Liver (tissue), 9 donors: Measurements from ENCODE around the gene POC1A. TPM values are rescaled to one million over a fixed set of nuclear protein-coding genes. Genes with fewer than 3 reads are reported as not detected.

Experiments
- DNase-seq: peaks from one replicate; pipeline ENCODE4 v3.0.0-alpha.2; 2017; ENCODE audit warnings: low spot score
- H3K27ac ChIP-seq, 2 donors: one replicate each; pipeline ENCODE4 v1.7.0; 2013; ENCODE audit warnings: inconsistent platforms in 2 of 2, low read length in 2 of 2, control low read depth in 1 of 2, low read depth in 1 of 2, mild to moderate bottlenecking in 1 of 2
- H3K27me3 ChIP-seq, 4 donors: one replicate each; pipeline versions ENCODE4 v1.6.1 to v1.7.0; 2013; ENCODE audit warnings: low read length in 3 of 4, inconsistent platforms in 1 of 4, mild to moderate bottlenecking in 1 of 4, moderate library complexity in 1 of 4; ENCODE audit not compliant: control insufficient read depth in 4 of 4, insufficient read depth in 4 of 4
- H3K36me3 ChIP-seq, 4 donors: one replicate each; pipeline versions ENCODE4 v1.6.1 to v1.7.0; 2013; ENCODE audit warnings: low read length in 3 of 4, mild to moderate bottlenecking in 3 of 4, low read depth in 1 of 4, moderate library complexity in 1 of 4; ENCODE audit not compliant: control insufficient read depth in 4 of 4, insufficient read depth in 3 of 4
- H3K4me1 ChIP-seq, 4 donors: one replicate each; pipeline versions ENCODE4 v1.6.1 to v1.7.0; 2013; ENCODE audit warnings: low read length in 3 of 4, mild to moderate bottlenecking in 3 of 4, moderate library complexity in 1 of 4; ENCODE audit not compliant: control insufficient read depth in 4 of 4, insufficient read depth in 4 of 4
- H3K4me3 ChIP-seq, 3 donors: one replicate each; pipeline versions ENCODE4 v1.6.1 to v1.7.0; 2013; ENCODE audit warnings: low read length in 3 of 3, control low read depth in 1 of 3, low read depth in 1 of 3, mild to moderate bottlenecking in 1 of 3
- H3K9ac ChIP-seq, 2 donors: one replicate each; pipeline ENCODE4 v1.7.0; 2013; ENCODE audit warnings: low read length in 2 of 2, mild to moderate bottlenecking in 2 of 2, moderate library complexity in 2 of 2, control low read depth in 1 of 2, low read depth in 1 of 2
- H3K9me3 ChIP-seq, 4 donors: one replicate each; pipeline versions ENCODE4 v1.6.1 to v1.7.0; 2013; ENCODE audit warnings: low read length in 3 of 4; ENCODE audit not compliant: control insufficient read depth in 4 of 4
- CTCF ChIP-seq: fragments of 150-350 bp; IDR thresholded peaks from 2 replicates; pipeline ENCODE4 v1.5.1; 2017; ENCODE audit warnings: improper control_type of control experiment, low read depth, low read length; ENCODE audit not compliant: missing input control
- EGR1 ChIP-seq, 2 donors: IDR thresholded peaks; 2 replicates each; pipeline ENCODE4 v1.6.1; 2016 to 2018; ENCODE audit warnings: antibody characterized with exemption in 2 of 2, low read depth in 2 of 2
- FOXA1 ChIP-seq: IDR thresholded peaks from 2 replicates; pipeline ENCODE4 v1.6.1; 2016; ENCODE audit warnings: antibody characterized with exemption
- GABPA ChIP-seq, 2 donors: IDR thresholded peaks in 1 of 2; conservative IDR thresholded peaks in 1 of 2; 2 replicates each; pipeline ENCODE4 v1.6.1; 2016; ENCODE audit warnings: antibody characterized with exemption in 2 of 2, mild to moderate bottlenecking in 1 of 2, moderate library complexity in 1 of 2
- HNF4A ChIP-seq, 2 donors: conservative IDR thresholded peaks; 2 replicates each; pipeline ENCODE4 v1.6.1; 2016; ENCODE audit warnings: antibody characterized with exemption in 2 of 2, mild to moderate bottlenecking in 2 of 2
- HNF4G ChIP-seq: IDR thresholded peaks from 2 replicates; pipeline ENCODE4 v1.6.1; 2016; ENCODE audit warnings: antibody characterized with exemption
- JUND ChIP-seq, 2 donors: IDR thresholded peaks; 2 replicates each; pipeline ENCODE4 v1.6.1; 2016; ENCODE audit warnings: antibody characterized with exemption in 2 of 2
- RAD21 ChIP-seq, 2 donors: IDR thresholded peaks; 2 replicates each; pipeline ENCODE4 v1.6.1; 2016; ENCODE audit warnings: antibody characterized with exemption in 2 of 2, mild to moderate bottlenecking in 2 of 2
- RXRA ChIP-seq, 2 donors: IDR thresholded peaks; 2 replicates each; pipeline ENCODE4 v1.6.1; 2017 to 2018; ENCODE audit warnings: antibody characterized with exemption in 2 of 2, mild to moderate bottlenecking in 1 of 2
- SP1 ChIP-seq: IDR thresholded peaks from 2 replicates; pipeline ENCODE4 v1.6.1; 2018; ENCODE audit warnings: antibody characterized with exemption, mild to moderate bottlenecking
- YY1 ChIP-seq: IDR thresholded peaks from 2 replicates; pipeline ENCODE4 v1.6.1; 2016; ENCODE audit warnings: antibody characterized with exemption, mild to moderate bottlenecking
- ZBTB33 ChIP-seq: IDR thresholded peaks from 2 replicates; pipeline ENCODE4 v1.6.1; 2016; ENCODE audit warnings: antibody characterized with exemption
- WGBS: extraction: QIAGEN DNeasy Blood & Tissue Kit; methylation state at CpG from one replicate; pipeline ENCODE4 v1.1.7; 2013; 5-methylcytosine and 5-hydroxymethylcytosine counted together
- polyA plus RNA-seq, 2 donors: library from polyadenylated mRNA; stranded (reverse) in 1 of 2; unstranded in 1 of 2; fragments of 200-250 nt in 1 of 2; fragments of >200 nt in 1 of 2; fragmentation: Nextera tagmentation in 1 of 2; extraction: Ambion mirVana in 1 of 2; gene quantifications; one replicate each; pipeline versions ENCODE4 v1.2.1 to v1.2.3, GENCODE V29; 2013 to 2015
- total RNA-seq, 2 donors: library from RNA; depleted of rRNA; stranded (reverse); fragments of >200 nt; gene quantifications; one replicate each; pipeline ENCODE4 v1.2.3, GENCODE V29; 2014
- TF ChIP-seq, protein P1 (sequence below): IDR thresholded peaks from 2 replicates; pipeline ENCODE4 v1.6.1; 2016; ENCODE audit warnings: antibody characterized with exemption, mild to moderate bottlenecking
- TF ChIP-seq, protein P2 (sequence below): IDR thresholded peaks from 2 replicates; pipeline ENCODE4 v1.6.1; 2016; ENCODE audit warnings: antibody characterized with exemption
- TF ChIP-seq, protein P3 (sequence below): IDR thresholded peaks from 2 replicates; pipeline ENCODE4 v1.6.1; 2016; ENCODE audit warnings: antibody characterized with exemption
- donor health status: healthy.
- donor health status: healthy.
- donor health status: healthy.
- donor health status: healthy.
- donor health status: healthy.

Gene POC1A
- total and polyA plus RNA-seq, 4 donors = 1.4 to 12.7 (median 4.8) TPM

- Histone ChIP-seq H3K9me3 (no peaks in the 10 kb centered on the region), H3K9ac (peak overlapping the region in 1 of 2 donors; percentile 50), H3K4me1 (peaks cover 6 to 67% (median 49%) of the 10 kb centered on the region in 4 donors), H3K36me3 (peaks cover 10 to 57% (median 49%) of the 10 kb centered on the region in 4 donors), H3K4me3 (peak overlapping the region; percentile 8 to 20 (median 14)), H3K27me3 (no peaks in the 10 kb centered on the region), H3K27ac (peak overlapping the region; percentile 65 to 72)
- peak; percentile 14 for TF ChIP-seq HNF4G
- TF ChIP-seq, protein P1, sequence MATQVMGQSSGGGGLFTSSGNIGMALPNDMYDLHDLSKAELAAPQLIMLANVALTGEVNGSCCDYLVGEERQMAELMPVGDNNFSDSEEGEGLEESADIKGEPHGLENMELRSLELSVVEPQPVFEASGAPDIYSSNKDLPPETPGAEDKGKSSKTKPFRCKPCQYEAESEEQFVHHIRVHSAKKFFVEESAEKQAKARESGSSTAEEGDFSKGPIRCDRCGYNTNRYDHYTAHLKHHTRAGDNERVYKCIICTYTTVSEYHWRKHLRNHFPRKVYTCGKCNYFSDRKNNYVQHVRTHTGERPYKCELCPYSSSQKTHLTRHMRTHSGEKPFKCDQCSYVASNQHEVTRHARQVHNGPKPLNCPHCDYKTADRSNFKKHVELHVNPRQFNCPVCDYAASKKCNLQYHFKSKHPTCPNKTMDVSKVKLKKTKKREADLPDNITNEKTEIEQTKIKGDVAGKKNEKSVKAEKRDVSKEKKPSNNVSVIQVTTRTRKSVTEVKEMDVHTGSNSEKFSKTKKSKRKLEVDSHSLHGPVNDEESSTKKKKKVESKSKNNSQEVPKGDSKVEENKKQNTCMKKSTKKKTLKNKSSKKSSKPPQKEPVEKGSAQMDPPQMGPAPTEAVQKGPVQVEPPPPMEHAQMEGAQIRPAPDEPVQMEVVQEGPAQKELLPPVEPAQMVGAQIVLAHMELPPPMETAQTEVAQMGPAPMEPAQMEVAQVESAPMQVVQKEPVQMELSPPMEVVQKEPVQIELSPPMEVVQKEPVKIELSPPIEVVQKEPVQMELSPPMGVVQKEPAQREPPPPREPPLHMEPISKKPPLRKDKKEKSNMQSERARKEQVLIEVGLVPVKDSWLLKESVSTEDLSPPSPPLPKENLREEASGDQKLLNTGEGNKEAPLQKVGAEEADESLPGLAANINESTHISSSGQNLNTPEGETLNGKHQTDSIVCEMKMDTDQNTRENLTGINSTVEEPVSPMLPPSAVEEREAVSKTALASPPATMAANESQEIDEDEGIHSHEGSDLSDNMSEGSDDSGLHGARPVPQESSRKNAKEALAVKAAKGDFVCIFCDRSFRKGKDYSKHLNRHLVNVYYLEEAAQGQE = no peak
- TF ChIP-seq FOXA1 = no peak
- TF ChIP-seq EGR1 (IDR thresholded peaks at IDR 0.05; ENCODE audit: low read depth in 2 of 2) = peak in 1 of 2 donors; percentile 73
- TF ChIP-seq RXRA (IDR thresholded peaks at IDR 0.05) = peak in 1 of 2 donors; percentile 36
- TF ChIP-seq SP1 = peak; percentile 33
- TF ChIP-seq CTCF = no peak
- TF ChIP-seq JUND (IDR thresholded peaks at IDR 0.05) = peak; percentile 21 to 86
- no peak for TF ChIP-seq YY1
- TF ChIP-seq, protein P2, sequence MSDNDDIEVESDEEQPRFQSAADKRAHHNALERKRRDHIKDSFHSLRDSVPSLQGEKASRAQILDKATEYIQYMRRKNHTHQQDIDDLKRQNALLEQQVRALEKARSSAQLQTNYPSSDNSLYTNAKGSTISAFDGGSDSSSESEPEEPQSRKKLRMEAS = peak; percentile 5
- peak; percentile 70 for TF ChIP-seq HNF4A (conservative IDR thresholded peaks at IDR 0.05)
- no peak for TF ChIP-seq ZBTB33
- no peak for TF ChIP-seq RAD21 (IDR thresholded peaks at IDR 0.05)
- no peak for TF ChIP-seq GABPA (IDR thresholded peaks at IDR 0.05 in 1 of 2, conservative IDR thresholded peaks at IDR 0.05 in 1 of 2)
- TF ChIP-seq, protein P3, sequence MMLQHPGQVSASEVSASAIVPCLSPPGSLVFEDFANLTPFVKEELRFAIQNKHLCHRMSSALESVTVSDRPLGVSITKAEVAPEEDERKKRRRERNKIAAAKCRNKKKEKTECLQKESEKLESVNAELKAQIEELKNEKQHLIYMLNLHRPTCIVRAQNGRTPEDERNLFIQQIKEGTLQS = peak; percentile 32
- WGBS = 67% methylated on average over 4 of the region's 4 CpGs
- DNase-seq = no peak
These were observed 48.3 kb upstream of the POC1A start for GRCh38 chr3:52202384-52203077.
